IMR-90 (cell line): Measurements from ENCODE around the gene BTLA. TPM values are rescaled to one million over a fixed set of nuclear protein-coding genes. Genes with fewer than 3 reads are reported as not detected.

Experiments
- ATAC-seq: fragments of 200-7000 bp; cut with Tn5 transposase; 2 replicates; pipeline ENCODE4 v1.9.1; 2020; ENCODE audit warnings: low read depth, mild to moderate bottlenecking, moderate library complexity
- BruUV-seq: library from RNA; stranded (reverse); fragments of 400-500 nt; replicated peaks from 2 replicates; lab custom pipeline; 2021; lab: Mats Ljungman, UMichigan
- CTCF ChIA-PET: fragments of 300-600 bp; formaldehyde crosslinking; extraction: SDS; loops from one replicate; lab custom pipeline; 2021; ENCODE audit warnings: antibody characterized with exemption; lab: Yijun Ruan, JAX
- POLR2A ChIA-PET: fragments of 300-600 bp; sonication (Branson Sonifier 250); formaldehyde crosslinking; loops from one replicate; lab custom pipeline; 2022; ENCODE audit warnings: antibody characterized with exemption; ENCODE audit not compliant: unreplicated experiment; lab: Charles Lee
- DNase-seq: peaks from one replicate; pipeline ENCODE4 v3.0.0; 2013
- H2AFZ ChIP-seq: replicated peaks from 2 replicates; pipeline ENCODE3; 2013; ENCODE audit warnings: low read length, mild to moderate bottlenecking; ENCODE audit not compliant: poor library complexity
- H2AK5ac ChIP-seq: 2 replicates; pipeline ENCODE4 v1.6.1; 2013; ENCODE audit warnings: low read depth, low read length, inconsistent platforms
- H2AK9ac ChIP-seq: replicated peaks from 2 replicates; pipeline ENCODE3; 2013; ENCODE audit warnings: mild to moderate bottlenecking, low read depth, low read length, moderate library complexity; ENCODE audit not compliant: poor library complexity
- H2BK120ac ChIP-seq: 2 replicates; pipeline ENCODE4 v1.6.1; 2013; ENCODE audit warnings: low read depth, low read length, inconsistent platforms
- H2BK15ac ChIP-seq: 3 replicates; pipeline ENCODE4 v1.6.1; 2013; ENCODE audit warnings: low read depth, low read length, inconsistent platforms
- H2BK20ac ChIP-seq: 2 replicates; pipeline ENCODE4 v1.6.1; 2013; ENCODE audit warnings: low read depth, mild to moderate bottlenecking, inconsistent platforms, low read length, moderate library complexity
- H2BK5ac ChIP-seq: 2 replicates; pipeline ENCODE4 v1.6.1; 2013; ENCODE audit warnings: mild to moderate bottlenecking, low read depth, low read length, inconsistent platforms; ENCODE audit not compliant: poor library complexity, severe bottlenecking
- H3K14ac ChIP-seq: replicated peaks from 2 replicates; pipeline ENCODE4 v1.6.1; 2013; ENCODE audit warnings: low read depth, low read length, inconsistent platforms
- H3K18ac ChIP-seq: 2 replicates; pipeline ENCODE4 v1.6.1; 2013; ENCODE audit warnings: low read depth, low read length, control low read depth
- H3K23ac ChIP-seq: 2 replicates; pipeline ENCODE4 v1.6.1; 2013; ENCODE audit warnings: low read depth, low read length, inconsistent platforms
- H3K27ac ChIP-seq: 2 replicates; pipeline ENCODE4 v1.5.1; 2013; ENCODE audit warnings: mild to moderate bottlenecking, control low read depth, low read length; ENCODE audit not compliant: insufficient read depth
- H3K27me3 ChIP-seq: 2 replicates; pipeline ENCODE4 v1.6.1; 2013; ENCODE audit warnings: low read length; ENCODE audit not compliant: control insufficient read depth, insufficient read depth
- H3K36me3 ChIP-seq: 2 replicates; pipeline ENCODE4 v1.6.1; 2013; ENCODE audit warnings: low read length, mixed read lengths; ENCODE audit not compliant: control insufficient read depth, insufficient read depth
- H3K4ac ChIP-seq: 2 replicates; pipeline ENCODE4 v1.6.1; 2013; ENCODE audit warnings: low read depth, low read length, inconsistent platforms
- H3K4me1 ChIP-seq: 2 replicates; pipeline ENCODE4 v1.6.1; 2013; ENCODE audit warnings: low read length, mixed read lengths; ENCODE audit not compliant: control insufficient read depth, insufficient read depth
- H3K4me2 ChIP-seq: 2 replicates; pipeline ENCODE4 v1.6.1; 2013; ENCODE audit warnings: low read depth, mild to moderate bottlenecking, control low read depth, low read length, moderate library complexity
- H3K4me3 ChIP-seq: 2 replicates; pipeline ENCODE4 v1.5.1; 2013; ENCODE audit warnings: low read depth, mild to moderate bottlenecking, control low read depth, low read length, moderate library complexity; ENCODE audit not compliant: insufficient read depth
- H3K56ac ChIP-seq: 2 replicates; pipeline ENCODE4 v1.6.1; 2013; ENCODE audit warnings: low read length, inconsistent platforms; ENCODE audit not compliant: insufficient read depth; ENCODE audit errors: extremely low read depth
- H3K79me1 ChIP-seq, 2 experiments: 2 replicates each; pipeline ENCODE4 v1.6.1; 2013; ENCODE audit warnings: low read length in 2 of 2, inconsistent platforms in 1 of 2, low read depth in 1 of 2
- H3K9ac ChIP-seq: 2 replicates; pipeline ENCODE4 v1.6.1; 2013; ENCODE audit warnings: low read depth, low read length, control low read depth
- H3K9me1 ChIP-seq: 2 replicates; pipeline ENCODE4 v1.6.1; 2013; ENCODE audit warnings: low read length, inconsistent platforms; ENCODE audit not compliant: insufficient read depth
- H3K9me3 ChIP-seq: 2 replicates; pipeline ENCODE4 v1.6.1; 2013; ENCODE audit warnings: low read length; ENCODE audit not compliant: control insufficient read depth, insufficient read depth
- H4K20me1 ChIP-seq: 2 replicates; pipeline ENCODE4 v1.6.1; 2013; ENCODE audit warnings: low read length, inconsistent platforms; ENCODE audit not compliant: insufficient read depth
- H4K5ac ChIP-seq: 2 replicates; pipeline ENCODE4 v1.6.1; 2013; ENCODE audit warnings: mild to moderate bottlenecking, low read depth, low read length, control low read depth
- H4K8ac ChIP-seq, 2 experiments: 2 replicates each; pipeline ENCODE4 v1.6.1; 2013; ENCODE audit warnings: low read depth in 2 of 2, low read length in 2 of 2, control low read depth in 1 of 2, inconsistent platforms in 1 of 2
- H4K91ac ChIP-seq: 2 replicates; pipeline ENCODE4 v1.6.1; 2013; ENCODE audit warnings: low read depth, low read length, inconsistent platforms; ENCODE audit not compliant: insufficient read depth
- BHLHE40 ChIP-seq: fragments of 150-350 bp; IDR thresholded peaks from 2 replicates; pipeline ENCODE4 v1.6.1; 2016; ENCODE audit warnings: mild to moderate bottlenecking, low read depth, low read length
- CEBPB ChIP-seq: IDR thresholded peaks from 2 replicates; pipeline ENCODE4 v1.6.1; 2012; ENCODE audit warnings: low read depth, low read length, improper control_type of control experiment
- CHD1 ChIP-seq: IDR thresholded peaks from 2 replicates; pipeline ENCODE4 v1.6.1; 2012; ENCODE audit warnings: low read depth, low read length, improper control_type of control experiment
- FOS ChIP-seq: fragments of 150-350 bp; IDR thresholded peaks from 2 replicates; pipeline ENCODE4 v1.6.1; 2016; ENCODE audit warnings: low read depth, low read length
- MAFK ChIP-seq: IDR thresholded peaks from 2 replicates; pipeline ENCODE4 v1.6.1; 2012; ENCODE audit warnings: low read depth, low read length, improper control_type of control experiment
- MAZ ChIP-seq: IDR thresholded peaks from 2 replicates; pipeline ENCODE4 v1.6.1; 2012; ENCODE audit warnings: low read depth, mild to moderate bottlenecking, low read length, improper control_type of control experiment, moderate library complexity, borderline replicate concordance
- MXI1 ChIP-seq: IDR thresholded peaks from 2 replicates; pipeline ENCODE4 v1.6.1; 2012; ENCODE audit warnings: low read depth, mild to moderate bottlenecking, low read length, moderate library complexity, borderline replicate concordance
- NFE2L2 ChIP-seq: fragments of 150-350 bp; IDR thresholded peaks from 2 replicates; pipeline ENCODE4 v1.6.1; 2016; ENCODE audit warnings: low read depth, mild to moderate bottlenecking, low read length
- POLR2A ChIP-seq: IDR thresholded peaks from 2 replicates; pipeline ENCODE4 v1.6.1; 2012; ENCODE audit warnings: mild to moderate bottlenecking, low read depth, low read length
- RAD21 ChIP-seq: IDR thresholded peaks from 2 replicates; pipeline ENCODE4 v1.6.1; 2012; ENCODE audit warnings: low read length, improper control_type of control experiment
- RCOR1 ChIP-seq: IDR thresholded peaks from 2 replicates; pipeline ENCODE4 v1.6.1; 2012; ENCODE audit warnings: mild to moderate bottlenecking, low read length, improper control_type of control experiment; ENCODE audit not compliant: insufficient replicate concordance
- RFX5 ChIP-seq: IDR thresholded peaks from 2 replicates; pipeline ENCODE4 v1.8.0; 2012; ENCODE audit warnings: low read depth, mild to moderate bottlenecking, low read length, moderate library complexity
- SMC3 ChIP-seq: fragments of 150-350 bp; IDR thresholded peaks from 2 replicates; pipeline ENCODE4 v1.6.1; 2016; ENCODE audit warnings: low read depth, mild to moderate bottlenecking, antibody characterized with exemption, low read length, moderate library complexity
- WGBS, 2 experiments: methylation state at CpG; one replicate each; pipeline versions ENCODE4 v1.1.5 to v1.1.7; 2013; ENCODE audit warnings: missing lambda C conversion rate in 2 of 2; ENCODE audit not compliant: insufficient read length in 1 of 2; ENCODE audit errors: extremely low coverage in 2 of 2; 5-methylcytosine and 5-hydroxymethylcytosine counted together
- dilution Hi-C: fragments of 300-500 bp; cut with HindIII; formaldehyde crosslinking; loops from one replicate; pipeline ENCODE4 v1.14.3; 2018; ENCODE audit warnings: low sequenced_read_pairs; ENCODE audit not compliant: unreplicated experiment
- in situ Hi-C: fragments of 300-500 bp; cut with MboI; formaldehyde crosslinking; loops from 3 replicates; pipeline ENCODE4 v1.14.3; 2019; ENCODE audit warnings: low sequenced_read_pairs, inconsistent platforms, mixed read lengths
- intact Hi-C: fragments of 100-400 bp; cut with micrococcal nuclease; formaldehyde crosslinking; loops from 2 replicates; pipeline ENCODE4 v1.10.0; 2022
- polyA plus RNA-seq, 3 experiments: library from polyadenylated mRNA; depleted of rRNA; stranded (reverse); fragments of >200 nt; gene quantifications; 2 replicates each; pipeline ENCODE4 v1.2.3, GENCODE V29; 2012; ENCODE audit warnings: low replicate concordance in 1 of 3
- total RNA-seq: library from RNA; depleted of rRNA; stranded (reverse); fragments of >200 nt; gene quantifications from 2 replicates; pipeline ENCODE4 v1.2.3, GENCODE V29; 2012
- TF ChIP-seq, protein P1 (sequence below): fragments of 150-350 bp; IDR thresholded peaks from 2 replicates; pipeline ENCODE4 v1.6.1; 2016; ENCODE audit warnings: low read depth, mild to moderate bottlenecking, low read length, moderate library complexity, borderline replicate concordance
- TF ChIP-seq, protein P2 (sequence below): conservative IDR thresholded peaks from 2 replicates; pipeline ENCODE4 v1.5.1; 2012; ENCODE audit warnings: mild to moderate bottlenecking, low read depth, low read length, improper control_type of control experiment
- TF ChIP-seq, protein P3 (sequence below): fragments of 150-350 bp; IDR thresholded peaks from 2 replicates; pipeline ENCODE4 v1.6.1; 2017; ENCODE audit warnings: mild to moderate bottlenecking, antibody characterized with exemption, low read length, low read depth

BTLA gene
- total and polyA plus RNA-seq, 2 of the 4 experiments (the other 2 are of a cell fraction): not detected

GRCh38 chr3:112445839-112446238, 53.4 kb downstream of the BTLA start:
- H3K23ac ChIP-seq: no peak overlapping the region
- no peak overlapping the region for H3K56ac ChIP-seq
- intact Hi-C loops (no loop called here), in situ Hi-C loops (no loop called here), dilution Hi-C loops (no loop called here)
- no peak overlapping the region for H2AK5ac ChIP-seq
- no peaks in the 10 kb centered on the region for H4K20me1 ChIP-seq
- no peaks in the 10 kb centered on the region for H3K4me1 ChIP-seq
- no peak overlapping the region for H3K9ac ChIP-seq
- no TSS peak for BruUV-seq
- no peak overlapping the region for H3K14ac ChIP-seq
- no peak overlapping the region for H4K5ac ChIP-seq
- H3K36me3 ChIP-seq: no peaks in the 10 kb centered on the region
- H2BK20ac ChIP-seq: no peak overlapping the region
- H2BK5ac ChIP-seq: no peak overlapping the region
- H3K79me1 ChIP-seq: no peaks in the 10 kb centered on the region
- WGBS, 2 experiments: no CpG with 5 or more reads among the region's 2 CpGs
- no peak overlapping the region for H2BK15ac ChIP-seq
- H2AFZ ChIP-seq: no peak overlapping the region
- TF ChIP-seq MAFK (no peak), MXI1 (no peak), POLR2A (no peak), RFX5 (no peak), RAD21 (no peak), RCOR1 (no peak), BHLHE40 (no peak), FOS (no peak), CHD1 (no peak), SMC3 (no peak), NFE2L2 (no peak), MAZ (no peak), CEBPB (no peak)
- TF ChIP-seq, protein P1, sequence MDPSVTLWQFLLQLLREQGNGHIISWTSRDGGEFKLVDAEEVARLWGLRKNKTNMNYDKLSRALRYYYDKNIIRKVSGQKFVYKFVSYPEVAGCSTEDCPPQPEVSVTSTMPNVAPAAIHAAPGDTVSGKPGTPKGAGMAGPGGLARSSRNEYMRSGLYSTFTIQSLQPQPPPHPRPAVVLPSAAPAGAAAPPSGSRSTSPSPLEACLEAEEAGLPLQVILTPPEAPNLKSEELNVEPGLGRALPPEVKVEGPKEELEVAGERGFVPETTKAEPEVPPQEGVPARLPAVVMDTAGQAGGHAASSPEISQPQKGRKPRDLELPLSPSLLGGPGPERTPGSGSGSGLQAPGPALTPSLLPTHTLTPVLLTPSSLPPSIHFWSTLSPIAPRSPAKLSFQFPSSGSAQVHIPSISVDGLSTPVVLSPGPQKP: no peak
- TF ChIP-seq, protein P2, sequence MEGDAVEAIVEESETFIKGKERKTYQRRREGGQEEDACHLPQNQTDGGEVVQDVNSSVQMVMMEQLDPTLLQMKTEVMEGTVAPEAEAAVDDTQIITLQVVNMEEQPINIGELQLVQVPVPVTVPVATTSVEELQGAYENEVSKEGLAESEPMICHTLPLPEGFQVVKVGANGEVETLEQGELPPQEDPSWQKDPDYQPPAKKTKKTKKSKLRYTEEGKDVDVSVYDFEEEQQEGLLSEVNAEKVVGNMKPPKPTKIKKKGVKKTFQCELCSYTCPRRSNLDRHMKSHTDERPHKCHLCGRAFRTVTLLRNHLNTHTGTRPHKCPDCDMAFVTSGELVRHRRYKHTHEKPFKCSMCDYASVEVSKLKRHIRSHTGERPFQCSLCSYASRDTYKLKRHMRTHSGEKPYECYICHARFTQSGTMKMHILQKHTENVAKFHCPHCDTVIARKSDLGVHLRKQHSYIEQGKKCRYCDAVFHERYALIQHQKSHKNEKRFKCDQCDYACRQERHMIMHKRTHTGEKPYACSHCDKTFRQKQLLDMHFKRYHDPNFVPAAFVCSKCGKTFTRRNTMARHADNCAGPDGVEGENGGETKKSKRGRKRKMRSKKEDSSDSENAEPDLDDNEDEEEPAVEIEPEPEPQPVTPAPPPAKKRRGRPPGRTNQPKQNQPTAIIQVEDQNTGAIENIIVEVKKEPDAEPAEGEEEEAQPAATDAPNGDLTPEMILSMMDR: no peak
- TF ChIP-seq, protein P3, sequence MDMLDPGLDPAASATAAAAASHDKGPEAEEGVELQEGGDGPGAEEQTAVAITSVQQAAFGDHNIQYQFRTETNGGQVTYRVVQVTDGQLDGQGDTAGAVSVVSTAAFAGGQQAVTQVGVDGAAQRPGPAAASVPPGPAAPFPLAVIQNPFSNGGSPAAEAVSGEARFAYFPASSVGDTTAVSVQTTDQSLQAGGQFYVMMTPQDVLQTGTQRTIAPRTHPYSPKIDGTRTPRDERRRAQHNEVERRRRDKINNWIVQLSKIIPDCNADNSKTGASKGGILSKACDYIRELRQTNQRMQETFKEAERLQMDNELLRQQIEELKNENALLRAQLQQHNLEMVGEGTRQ: no peak
- ATAC-seq: no peak
- H3K18ac ChIP-seq: no peak overlapping the region
- no peaks in the 10 kb centered on the region for H3K9me1 ChIP-seq
- no peak overlapping the region for H2AK9ac ChIP-seq
- no peak overlapping the region for H2BK120ac ChIP-seq
- H3K4ac ChIP-seq: no peak overlapping the region
- CTCF ChIA-PET: no interaction called here
- H3K27me3 ChIP-seq: peaks cover 2% of the 10 kb centered on the region; the same call in 1 of the 2 replicates
- H3K9me3 ChIP-seq: no peaks in the 10 kb centered on the region
- no peak overlapping the region for H3K27ac ChIP-seq
- POLR2A ChIA-PET: no interaction called here
- DNase-seq: no peak
- H4K91ac ChIP-seq: no peak overlapping the region
- H4K8ac ChIP-seq: no peak overlapping the region
- no peak overlapping the region for H3K4me2 ChIP-seq
- no peak overlapping the region for H3K4me3 ChIP-seq
